ENCODE results near the gene NEB.

The NEB gene

GRCh38 chr2:151733771-151734672, at the start of gene NEB:
NEB (minus strand) TSS chr2:151734476; CDS start chr2:151733156, 1,320 bp downstream.
- DNase-seq: no peak

GRCh38 chr2:151783133-151783520, 48.9 kb upstream of the NEB start:
- DNase-seq: no peak

GRCh38 chr2:151782378-151783132, 48.3 kb upstream of the NEB start:
- DNase-seq: no peak

GRCh38 chr2:151781642-151782041, 47.4 kb upstream of the NEB start:
- no peak for DNase-seq

- no peak for DNase-seq
Observed at GRCh38 chr2:151780938-151781337, 46.7 kb upstream of the NEB start.

GRCh38 chr2:151777935-151778334, 43.7 kb upstream of the NEB start:
- DNase-seq: no peak

- DNase-seq: no peak
Observed at GRCh38 chr2:151777487-151777886, 43.2 kb upstream of the NEB start.

- DNase-seq: no peak
Observed at GRCh38 chr2:151776367-151776766, 42.1 kb upstream of the NEB start.

- no peak for DNase-seq
Observed at GRCh38 chr2:151775057-151775740, 40.9 kb upstream of the NEB start.

- no peak for DNase-seq
Observed at GRCh38 chr2:151774506-151774905, 40.2 kb upstream of the NEB start.

- DNase-seq: no peak
Observed at GRCh38 chr2:151771599-151772358, 37.5 kb upstream of the NEB start.

- no peak for DNase-seq
Observed at GRCh38 chr2:151770995-151771394, 36.7 kb upstream of the NEB start.

- no peak for DNase-seq
Observed at GRCh38 chr2:151769606-151770005, 35.3 kb upstream of the NEB start.

GRCh38 chr2:151767536-151767935, 33.3 kb upstream of the NEB start:
- DNase-seq: no peak

GRCh38 chr2:151766437-151767153, 32.3 kb upstream of the NEB start:
- DNase-seq: peak; percentile 3

- DNase-seq: no peak
Observed at GRCh38 chr2:151765760-151766410, 31.6 kb upstream of the NEB start.

GRCh38 chr2:151762694-151763093, 28.4 kb upstream of the NEB start:
- no peak for DNase-seq

GRCh38 chr2:151761687-151762086, 27.4 kb upstream of the NEB start:
- no peak for DNase-seq

- DNase-seq: no peak
Observed at GRCh38 chr2:151761193-151761592, 26.9 kb upstream of the NEB start.

GRCh38 chr2:151760139-151760650, 25.9 kb upstream of the NEB start:
- DNase-seq: no peak

- DNase-seq: no peak
Observed at GRCh38 chr2:151758744-151759143, 24.5 kb upstream of the NEB start.
